Sciatic nerve (tissue), 2 donors: ENCODE measurements around the gene MRPL14. TPM values are rescaled to one million over a fixed set of nuclear protein-coding genes. Genes with fewer than 3 reads are reported as not detected.
"Not testable (repeated sequence)": the region's sequence is repeated elsewhere in the genome, so short reads cannot be mapped to it uniquely, and the experiment has no call there.

Source experiments
- ATAC-seq: fragments of 200-7000 bp; cut with Tn5 transposase; one replicate; pipeline ENCODE4 v1.9.1; 2020; ENCODE audit warnings: mild to moderate bottlenecking, moderate library complexity
- DNase-seq: peaks from one replicate; pipeline ENCODE4 v3.0.0-alpha.2; 2020; ENCODE audit warnings: low spot score
- intact Hi-C: fragments of 100-400 bp; cut with DNase I; formaldehyde crosslinking; loops from one replicate; pipeline ENCODE4 v1.14.2; 2022
- total RNA-seq: library from RNA; stranded (reverse); fragmentation: NEBNext Ultra II Directional; extraction: Animal tissue kit (Norgen Biotek cat#: 25700); gene quantifications from one replicate; pipeline ENCODE4 v1.2.1, GENCODE V29; 2021
- donor health status: DM: no; HTN: no; CAD: no.
- donor health status: DM: no; HTN: no; CAD: no.

Gene MRPL14
- total RNA-seq, 1 donor from 2014 or later: 21.8 TPM

DNA sequence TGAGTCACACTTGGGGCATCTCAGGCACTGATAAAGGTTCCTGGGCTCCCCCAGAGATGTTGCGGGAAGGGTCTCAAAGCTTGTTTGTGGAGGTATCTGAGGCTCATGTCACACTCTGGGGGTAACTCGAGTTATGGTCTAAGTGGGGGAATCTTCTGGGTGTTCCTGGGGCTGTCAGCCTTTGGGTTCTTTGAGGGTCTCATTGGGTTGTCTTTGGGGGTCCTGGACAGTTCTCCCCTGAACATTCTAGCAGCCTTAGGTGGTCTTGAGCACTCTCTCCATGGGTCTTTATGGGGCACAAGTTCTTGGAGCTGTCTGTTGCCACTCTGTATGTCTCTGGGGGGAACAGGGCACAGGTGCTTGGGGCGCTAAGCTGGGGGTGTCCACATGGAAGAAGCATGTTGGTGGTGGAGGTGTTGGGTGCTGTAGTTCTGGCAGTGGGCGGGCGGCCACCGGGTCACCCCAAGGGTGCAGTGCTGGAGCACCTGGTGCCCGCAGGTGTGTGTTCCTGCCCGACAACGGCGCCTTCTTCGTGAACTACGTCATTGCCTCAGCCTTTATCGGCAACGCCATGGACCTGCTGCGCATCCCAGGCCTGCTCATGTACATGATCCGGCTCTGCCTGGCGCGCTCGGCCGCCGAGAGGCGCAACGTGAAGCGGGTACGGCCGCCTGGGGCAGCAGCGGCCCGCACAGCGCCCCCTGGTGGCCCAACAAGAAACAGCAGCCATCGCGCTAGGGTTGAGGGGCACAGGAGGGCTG, 24.3 kb upstream of the MRPL14 start:
- ATAC-seq: peak; percentile 79

DNA sequence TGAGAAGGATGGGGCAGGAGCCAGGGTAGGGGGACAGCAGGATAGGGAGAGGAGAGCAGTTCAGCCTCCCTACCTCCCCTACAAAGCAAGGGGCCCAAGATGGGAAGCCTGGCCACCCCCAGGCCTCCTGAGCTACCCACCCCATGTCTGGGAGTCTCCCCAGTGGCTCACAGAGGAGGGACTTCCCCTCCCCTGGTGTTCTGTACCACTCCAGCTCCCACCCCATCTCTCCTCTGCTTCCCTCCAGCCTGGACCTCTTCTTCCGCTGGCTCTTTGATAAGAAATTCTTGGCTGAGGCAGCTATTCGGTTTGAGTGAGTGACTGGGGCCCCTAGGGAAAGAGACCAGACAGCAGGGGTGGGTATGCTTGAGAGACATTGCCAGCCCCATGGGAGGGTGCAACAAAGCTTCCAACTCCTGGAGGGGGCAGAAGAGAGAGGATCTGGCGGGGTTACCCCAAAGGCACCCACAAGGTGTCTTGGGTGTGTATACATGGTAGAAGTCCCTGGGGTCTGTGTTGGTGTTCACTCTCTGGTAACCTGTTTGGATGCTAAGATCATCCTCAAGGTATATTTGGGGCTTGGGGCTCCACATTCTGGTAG, 23.2 kb upstream of the MRPL14 start:
- ATAC-seq (no peak), DNase-seq (no peak)
- intact Hi-C loops: loop anchor here (5.0 kb wide), 1 partner anchor 53 kb away; no protein-coding TSS in a partner anchor

More for the DNA sequence above, 24.3 kb upstream of the MRPL14 start:
- intact Hi-C loops: loop anchor here (5.0 kb wide), 1 partner anchor 54 kb away; no protein-coding TSS in a partner anchor
- peak; percentile 88 for DNase-seq

- no peak for ATAC-seq
- DNase-seq: no peak
- intact Hi-C loops: loop anchor here (5.0 kb wide), 1 partner anchor 52 kb away; no protein-coding TSS in a partner anchor
These were observed 22.2 kb upstream of the MRPL14 start for GRCh38 chr6:44149369-44150012.

- no peak for DNase-seq
- intact Hi-C loops: no loop called here
- no peak for ATAC-seq
These were observed 21.1 kb upstream of the MRPL14 start for GRCh38 chr6:44148306-44148705.

- no peak for ATAC-seq
- DNase-seq: no peak
- intact Hi-C loops: no loop called here
These were observed 20.0 kb upstream of the MRPL14 start for GRCh38 chr6:44147256-44147655.

DNA sequence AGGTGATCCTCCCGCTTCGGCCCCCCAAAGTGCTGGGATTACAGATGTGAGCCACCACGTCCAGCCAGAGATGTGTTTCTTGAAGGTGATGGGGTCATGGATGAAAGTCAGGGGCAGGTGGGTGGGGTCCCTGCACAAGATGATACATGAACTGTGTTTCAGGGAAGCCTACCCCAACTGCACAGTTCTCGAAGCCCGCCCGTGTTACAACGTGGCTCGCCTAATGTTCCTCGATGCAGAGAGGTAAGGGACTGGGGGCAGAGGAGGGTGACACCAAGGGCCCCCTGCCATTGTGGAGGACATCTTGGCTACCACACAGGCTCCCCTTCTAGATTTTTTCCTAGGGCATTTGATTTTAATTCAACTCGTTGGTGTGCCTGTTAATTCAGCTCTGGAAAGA, 19.4 kb upstream of the MRPL14 start:
- DNase-seq (no peak), ATAC-seq (no peak)
- intact Hi-C loops: no loop called here

GRCh38 chr6:44145839-44146238, 18.6 kb upstream of the MRPL14 start:
- DNase-seq (no peak), ATAC-seq (no peak)
- intact Hi-C loops: no loop called here

DNA sequence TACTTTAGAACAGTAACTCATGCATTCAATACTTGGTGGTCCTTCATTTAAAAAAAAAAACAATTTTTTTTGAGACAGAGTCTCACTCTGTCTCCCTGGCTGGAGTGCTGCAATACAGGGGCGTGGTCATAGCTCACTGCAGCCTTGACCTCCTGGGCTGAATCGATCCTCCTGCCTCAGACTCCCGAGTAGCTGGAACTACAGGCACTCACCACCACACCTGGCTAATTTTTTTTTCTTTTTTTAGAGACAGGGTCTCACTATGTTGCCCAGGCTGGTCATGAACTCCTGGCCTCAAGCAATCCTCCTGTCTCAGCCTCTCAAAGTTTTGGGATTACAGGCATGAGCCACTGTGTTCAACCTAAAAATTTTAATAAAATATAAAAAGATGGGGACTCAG, 17.3 kb upstream of the MRPL14 start:
- ATAC-seq, DNase-seq, intact Hi-C loops: not testable (repeated sequence)

GRCh38 chr6:44143731-44144130, 16.5 kb upstream of the MRPL14 start:
- ATAC-seq: no peak
- intact Hi-C loops: no loop called here
- no peak for DNase-seq

DNA sequence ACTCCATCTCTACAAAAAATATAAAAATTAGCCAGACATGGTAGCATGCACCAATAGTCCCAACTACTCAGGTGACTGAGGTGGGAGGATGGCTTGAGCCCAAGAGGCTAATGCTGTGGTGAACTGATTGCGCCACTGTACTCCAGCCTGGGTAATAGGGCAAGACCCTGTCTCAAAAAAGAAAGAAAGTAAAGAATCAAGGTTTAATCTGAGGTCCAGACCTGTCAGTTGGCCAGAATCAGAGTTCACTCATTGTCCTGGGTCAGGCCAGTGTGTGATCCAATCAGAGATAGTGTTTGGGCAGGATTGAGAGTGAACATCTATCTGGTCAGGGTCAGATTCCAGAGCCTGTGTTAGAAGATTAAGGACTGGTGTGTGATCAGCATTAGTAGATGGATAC, 15.6 kb upstream of the MRPL14 start:
- intact Hi-C loops: no loop called here
- DNase-seq (no peak), ATAC-seq (no peak)

DNA sequence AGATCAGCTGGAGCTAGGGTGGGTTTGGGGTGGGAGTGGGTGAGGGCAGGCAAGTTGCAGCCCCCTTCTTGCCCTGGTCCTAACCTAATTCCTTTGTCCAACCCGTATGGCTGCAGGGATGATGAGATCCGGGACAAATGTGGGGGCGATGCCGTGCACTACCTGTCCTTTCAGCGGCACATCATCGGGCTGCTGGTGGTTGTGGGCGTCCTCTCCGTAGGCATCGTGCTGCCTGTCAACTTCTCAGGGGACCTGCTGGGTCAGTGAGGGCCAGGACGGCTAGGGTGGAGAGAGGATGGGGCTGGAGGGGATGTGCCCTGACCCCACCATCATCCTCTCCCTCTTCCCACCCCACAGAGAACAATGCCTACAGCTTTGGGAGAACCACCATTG, 12.1 kb upstream of the MRPL14 start:
- no peak for DNase-seq
- no peak for ATAC-seq
- intact Hi-C loops: no loop called here

GRCh38 chr6:44138717-44139350, 11.6 kb upstream of the MRPL14 start:
- intact Hi-C loops: no loop called here
- DNase-seq (no peak), ATAC-seq (no peak)

- no peak for ATAC-seq
- no peak for DNase-seq
- intact Hi-C loops: no loop called here
These were observed 8.6 kb upstream of the MRPL14 start for GRCh38 chr6:44135875-44136274.

DNA sequence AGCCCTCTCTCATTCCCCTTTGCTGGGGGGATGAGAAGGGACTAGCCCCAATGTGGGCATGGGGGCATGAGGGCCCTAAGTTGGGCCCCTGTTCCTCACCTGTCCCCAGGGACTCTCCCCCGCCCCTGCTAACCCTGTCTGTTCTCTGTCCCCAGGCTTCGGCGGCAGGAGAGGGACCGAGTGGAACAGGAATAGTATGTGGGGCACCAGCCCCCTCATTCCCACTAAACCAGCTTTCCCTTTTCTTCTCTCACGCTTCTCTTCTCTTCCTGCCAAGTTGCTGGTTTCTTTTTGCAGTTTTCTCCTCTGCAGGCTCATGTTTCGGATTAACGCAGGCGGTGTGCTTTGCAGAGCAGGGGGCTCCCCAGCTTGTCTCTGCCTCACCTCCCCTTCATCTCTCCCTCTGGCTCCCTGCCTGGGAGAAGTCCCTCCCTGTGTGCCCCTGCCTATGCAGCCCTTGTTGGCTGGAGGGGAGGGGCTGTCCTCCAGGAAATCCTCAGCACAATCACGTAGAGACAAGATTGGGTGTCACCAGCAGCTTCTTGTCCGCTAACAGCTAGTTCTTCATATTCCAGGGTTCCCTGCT, 8.0 kb upstream of the MRPL14 start:
- no peak for ATAC-seq
- intact Hi-C loops: no loop called here
- DNase-seq: no peak

DNA sequence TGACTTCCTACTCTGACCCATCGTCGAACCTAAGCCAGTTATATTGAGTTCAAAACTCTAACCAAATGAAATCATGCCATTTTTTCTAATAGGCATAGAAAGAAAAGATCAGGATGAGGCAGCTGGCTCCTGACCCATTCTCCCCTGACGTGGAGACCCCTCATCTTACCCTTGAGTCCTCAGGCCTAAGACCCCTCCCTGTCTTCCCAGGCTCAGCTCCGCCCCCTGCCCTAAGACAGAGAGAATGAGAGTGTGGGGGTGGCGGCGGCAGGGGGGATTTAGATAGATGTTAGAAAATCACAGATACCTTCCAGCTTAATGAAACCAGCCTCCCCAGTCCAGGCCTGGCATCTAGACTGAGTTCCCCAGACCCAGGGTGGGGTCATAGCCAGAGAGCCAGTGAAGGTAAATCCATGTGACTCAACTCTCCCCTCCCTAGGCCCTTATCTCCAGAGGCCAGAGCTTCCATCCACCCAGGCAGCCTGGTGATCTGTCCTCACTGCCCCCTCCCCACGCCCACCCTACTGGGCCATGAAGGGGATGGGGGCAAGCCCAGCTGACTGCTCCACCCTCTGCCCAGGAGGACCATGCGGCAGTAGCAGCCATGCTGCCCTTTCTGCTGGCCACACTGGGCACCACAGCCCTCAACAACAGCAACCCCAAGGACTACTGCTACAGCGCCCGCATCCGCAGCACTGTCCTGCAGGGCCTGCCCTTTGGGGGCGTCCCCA, 6.9 kb upstream of the MRPL14 start:
- ATAC-seq (no peak), DNase-seq (no peak)
- intact Hi-C loops: no loop called here

DNA sequence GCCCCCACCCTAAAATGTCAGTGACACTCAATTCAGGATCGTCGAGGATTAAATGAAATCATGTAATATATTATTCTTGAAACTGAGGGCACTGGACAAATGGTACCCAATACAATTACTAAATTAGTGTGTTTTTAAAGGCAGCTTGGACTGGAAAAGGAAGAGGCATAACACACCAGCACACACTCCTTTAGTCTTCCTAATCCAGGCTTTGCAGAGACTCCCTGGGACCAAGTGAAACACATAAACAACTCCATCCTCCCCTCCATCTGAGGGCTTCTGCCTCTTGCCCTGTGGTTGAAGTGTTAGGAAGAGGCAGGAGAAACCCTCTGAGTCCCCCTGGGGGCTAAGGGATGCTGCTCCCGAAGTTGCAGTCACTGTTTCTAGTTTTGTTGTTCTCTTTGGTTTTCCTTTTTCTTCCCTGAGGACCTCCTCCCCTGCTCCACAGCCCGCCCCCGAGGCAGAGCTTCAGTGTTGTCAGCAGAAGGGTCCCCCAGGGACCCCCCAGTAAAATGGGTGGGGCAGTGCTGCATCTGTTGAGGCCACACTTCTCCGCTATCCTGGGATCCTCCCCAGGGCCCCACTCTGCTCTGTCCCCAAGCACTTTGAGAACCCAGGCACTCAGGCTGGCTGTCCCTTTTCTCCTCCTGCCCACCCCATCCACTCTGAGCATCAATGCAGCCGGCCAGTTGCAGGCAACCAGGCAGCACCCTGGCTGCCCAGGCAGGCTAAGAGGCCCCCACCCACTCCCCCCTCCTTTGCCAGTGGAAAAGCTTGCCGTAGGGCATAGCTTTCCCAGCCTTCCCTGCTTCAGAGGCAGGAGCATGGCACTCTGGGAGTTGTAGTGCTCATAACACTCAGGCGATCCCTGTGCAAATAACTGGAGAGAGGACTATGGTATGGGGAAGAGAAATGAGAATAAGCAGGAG, 6.0 kb upstream of the MRPL14 start:
- DNase-seq (no peak), ATAC-seq (peak; percentile 92)
- intact Hi-C loops: no loop called here

- intact Hi-C loops: no loop called here
- no peak for DNase-seq
These were observed 5.2 kb upstream of the MRPL14 start for GRCh38 chr6:44132476-44132875.

DNA sequence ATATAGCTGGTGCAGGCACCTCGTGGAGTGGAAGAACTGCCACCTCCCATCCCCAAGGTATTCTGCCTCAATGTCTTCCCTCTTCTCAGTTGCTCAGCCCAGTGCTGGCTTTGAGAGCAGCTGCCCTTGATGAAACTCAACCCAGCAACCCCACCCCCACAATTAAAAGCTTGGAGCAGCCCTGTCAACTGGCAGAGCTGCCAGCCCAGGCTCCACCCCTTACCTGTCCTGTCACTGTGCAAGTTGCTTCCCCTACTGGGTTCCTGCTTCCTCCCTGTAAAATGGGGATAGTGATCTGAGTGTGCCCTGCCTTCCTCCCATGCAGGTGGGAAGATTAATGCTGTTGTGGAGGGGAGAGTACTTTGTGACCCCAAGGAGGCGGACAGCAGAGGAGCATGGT, 4.6 kb upstream of the MRPL14 start:
- no peak for DNase-seq

More at GRCh38 chr6:44132476-44132875, 5.2 kb upstream of the MRPL14 start:
- ATAC-seq: no peak

More for the DNA sequence above, 4.6 kb upstream of the MRPL14 start:
- intact Hi-C loops: no loop called here
- no peak for ATAC-seq
